GM19035 (cell line): ENCODE results near the gene RAPGEF1.
"Not testable (repeated sequence)": the region's sequence is repeated elsewhere in the genome, so short reads cannot be mapped to it uniquely, and the experiment has no call there.

ENCODE experiments used
- ATAC-seq: cut with Tn5 transposase; IDR thresholded peaks from one replicate; pipeline ENCODE4 v1.9.1; 2021; ENCODE audit not compliant: unreplicated experiment

Gene RAPGEF1

DNA sequence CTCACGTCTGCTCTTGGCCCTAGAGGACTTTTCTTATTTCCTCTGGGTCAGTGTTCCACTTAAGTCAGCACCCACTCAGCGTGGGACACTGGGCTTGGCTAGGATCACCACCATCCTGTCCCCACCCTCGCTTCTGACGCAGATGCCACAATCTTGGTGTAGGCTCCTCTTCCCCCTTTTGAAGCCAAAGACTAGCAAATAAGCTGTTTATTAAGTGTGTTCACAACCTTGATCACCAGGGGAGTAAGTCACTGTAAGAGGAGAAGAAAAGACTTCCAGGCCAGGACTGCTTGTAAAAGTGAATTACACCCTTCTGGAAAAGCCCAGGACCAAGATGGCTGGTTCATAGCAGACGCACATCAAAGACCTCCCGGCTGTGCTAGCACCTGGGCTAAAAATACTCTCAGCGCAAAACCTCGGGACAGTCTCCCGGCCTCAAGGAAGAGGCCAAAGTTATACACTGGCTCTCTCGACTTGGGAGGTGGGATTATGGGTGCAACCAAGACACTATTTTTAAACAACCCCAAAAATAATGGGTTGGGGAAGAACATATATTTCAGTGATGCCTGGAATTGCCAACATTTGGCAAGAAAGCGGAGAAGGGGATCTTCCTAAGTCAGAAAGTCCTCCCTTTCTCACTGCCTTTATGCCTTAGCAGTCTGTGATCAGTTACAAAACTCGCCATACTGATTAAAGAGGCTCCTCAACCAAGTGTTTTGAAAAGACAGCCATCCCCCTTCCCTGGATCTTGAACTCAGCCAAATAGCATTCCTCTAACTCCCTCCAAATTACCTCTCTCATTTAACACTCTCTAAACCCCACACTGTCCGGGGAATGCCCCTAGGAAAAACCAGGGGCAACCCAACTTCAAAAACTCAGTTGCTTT, 69.4 kb downstream of the RAPGEF1 start:
- ATAC-seq: no peak

DNA sequence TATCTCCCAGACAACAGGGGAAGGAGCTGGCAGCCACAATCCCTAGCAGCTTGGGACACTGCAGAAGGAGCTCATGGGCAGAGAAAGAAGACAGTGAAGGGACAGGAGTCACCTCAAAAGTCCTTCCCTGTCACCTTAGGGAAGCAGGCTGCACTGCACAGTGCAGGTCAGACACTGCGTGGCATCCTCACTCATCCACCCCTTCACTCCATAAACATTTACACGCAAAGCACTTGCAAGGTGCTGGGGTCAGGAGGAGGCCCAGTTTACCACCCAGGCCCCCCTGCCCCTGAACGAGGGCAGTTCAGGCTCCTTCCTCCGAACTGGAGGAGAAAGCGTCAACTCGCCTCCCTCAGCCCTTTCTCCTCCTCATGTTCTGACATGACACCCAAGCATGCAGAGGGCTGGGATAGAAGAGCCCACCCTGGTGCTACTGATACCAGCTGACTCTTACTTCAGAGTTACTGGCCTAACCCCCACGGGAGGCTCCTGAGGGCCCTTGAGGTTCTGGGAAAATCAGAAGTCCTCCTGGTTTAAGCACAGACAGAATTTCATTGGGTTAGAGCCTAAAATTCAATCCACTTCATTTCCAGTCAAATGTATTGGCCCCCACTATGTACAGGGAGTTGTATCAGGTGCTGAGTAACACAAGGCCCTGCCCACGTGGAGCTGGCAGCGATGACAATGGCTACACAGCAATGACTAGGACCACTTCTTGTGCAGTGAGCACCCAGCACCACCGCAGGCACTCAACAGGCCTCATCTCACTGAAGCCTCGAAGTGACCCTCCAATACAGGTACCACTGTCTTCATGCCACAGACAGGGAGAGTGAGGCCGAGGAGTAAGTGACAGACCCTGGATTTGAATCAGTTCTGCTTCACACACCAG, 70.4 kb downstream of the RAPGEF1 start:
- ATAC-seq: no peak

DNA sequence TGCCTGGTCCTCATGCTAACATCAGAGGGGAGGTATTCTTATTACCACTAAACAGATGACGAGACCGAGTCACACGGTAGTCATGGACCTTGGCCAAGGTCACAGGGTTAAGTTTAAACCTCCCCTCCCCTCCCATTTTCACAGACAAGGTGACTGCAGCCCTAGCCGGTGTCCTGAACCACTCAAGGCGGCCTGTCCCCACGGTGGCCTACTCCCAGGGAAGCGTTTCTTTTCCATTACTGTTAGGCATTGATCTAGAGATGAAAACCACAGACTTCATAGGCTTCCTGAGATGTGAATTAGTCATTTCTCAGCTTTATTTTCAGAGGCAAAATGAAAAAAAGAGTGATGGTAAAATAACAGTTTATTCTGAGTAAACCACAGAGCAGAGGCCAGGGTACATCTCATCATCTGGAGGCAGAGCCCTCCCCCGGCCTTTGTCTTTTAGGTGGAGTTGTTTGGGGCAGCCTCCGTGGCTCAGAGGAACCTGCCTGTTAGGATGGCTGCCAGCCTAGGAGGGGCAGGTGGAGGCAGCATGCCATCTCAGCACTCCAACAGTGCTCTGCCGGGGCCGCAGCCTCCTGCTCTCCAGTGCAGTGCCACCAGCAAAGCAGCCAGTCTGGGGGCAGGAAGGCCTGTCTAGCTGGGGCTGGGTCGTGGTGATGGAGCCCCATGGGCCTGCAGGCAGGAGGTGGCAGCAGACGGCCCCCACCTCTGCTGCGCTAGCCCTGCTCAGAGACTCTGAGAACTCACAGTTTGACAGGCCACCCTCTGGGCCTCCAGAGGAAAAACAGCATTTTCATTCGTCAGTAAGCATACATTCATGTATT, 71.2 kb downstream of the RAPGEF1 start:
- peak; percentile 50 for ATAC-seq

DNA sequence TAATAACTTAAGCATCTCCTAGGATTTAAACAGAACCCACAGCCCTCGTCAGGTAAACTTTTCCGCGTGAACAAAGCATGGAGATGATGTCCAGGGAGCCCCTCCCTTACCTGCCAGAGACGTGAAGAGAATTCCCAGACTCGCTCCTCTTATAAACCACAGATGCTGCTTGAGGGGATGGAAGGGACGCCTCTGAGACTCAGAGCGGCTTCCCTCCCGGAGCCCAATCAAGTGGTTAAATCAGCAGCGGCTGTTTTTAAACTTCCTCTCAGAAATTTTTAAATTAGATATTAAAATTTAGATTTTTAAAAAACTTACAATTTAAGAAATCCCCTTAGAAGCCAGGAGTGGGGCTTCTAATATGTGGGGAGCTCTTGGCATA, 71.8 kb downstream of the RAPGEF1 start:
- peak; percentile 1 for ATAC-seq

DNA sequence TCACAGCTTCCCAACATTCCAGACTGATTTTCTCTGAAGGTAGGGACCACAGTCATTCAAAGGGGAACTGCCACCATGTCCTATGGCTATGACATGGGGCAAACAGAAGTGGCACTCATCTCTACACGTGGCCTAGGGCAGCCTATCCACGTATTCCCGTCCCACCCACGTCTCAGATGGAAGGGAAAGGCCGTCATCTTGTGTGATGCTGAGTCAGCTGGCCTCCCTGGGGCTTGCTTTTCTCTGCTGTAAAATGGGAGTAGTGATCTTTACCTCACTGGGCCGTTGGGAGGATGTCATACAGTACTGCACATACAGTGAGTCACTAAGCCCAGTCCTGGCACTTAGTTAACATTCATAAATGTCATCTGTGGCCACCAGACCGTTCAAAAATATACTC, 72.3 kb downstream of the RAPGEF1 start:
- no peak for ATAC-seq

DNA sequence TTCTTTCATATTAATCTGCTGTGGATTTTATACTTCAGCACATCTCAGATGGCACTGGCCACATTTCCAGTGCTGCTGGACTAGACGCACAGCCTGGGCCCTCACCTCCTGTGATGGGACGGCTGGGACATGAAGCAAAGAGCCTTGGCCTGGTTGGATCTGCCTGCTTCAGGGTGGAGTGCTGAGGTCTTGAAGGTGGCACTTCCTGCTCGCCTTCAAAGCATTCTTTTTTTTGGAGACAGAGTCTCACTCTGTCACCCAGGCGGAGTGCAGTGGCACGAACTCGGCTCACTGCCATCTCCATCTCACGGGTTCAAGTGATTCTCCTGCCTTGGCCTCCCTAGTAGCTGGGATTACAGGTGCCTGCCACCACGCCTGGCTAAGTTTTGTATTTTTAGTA, 73.1 kb downstream of the RAPGEF1 start:
- no peak for ATAC-seq

DNA sequence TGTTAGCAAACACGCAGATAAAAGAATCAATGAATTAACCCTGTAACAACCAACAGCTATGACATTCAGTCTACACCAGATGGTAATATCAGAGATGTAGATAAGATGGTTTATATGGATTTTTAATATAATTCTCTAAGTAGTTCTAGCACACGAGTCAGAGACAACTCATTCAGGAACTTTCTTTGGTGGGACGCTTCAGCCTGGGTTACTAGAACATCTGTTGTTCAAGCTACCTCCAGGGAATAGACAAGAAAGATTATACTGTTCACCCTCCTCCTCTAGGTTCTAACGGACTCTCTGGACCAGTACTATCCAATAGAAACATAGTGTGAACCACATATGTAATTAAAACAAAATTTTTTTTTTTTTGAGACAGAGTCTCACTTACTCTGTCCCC, 73.8 kb downstream of the RAPGEF1 start:
- no peak for ATAC-seq

DNA sequence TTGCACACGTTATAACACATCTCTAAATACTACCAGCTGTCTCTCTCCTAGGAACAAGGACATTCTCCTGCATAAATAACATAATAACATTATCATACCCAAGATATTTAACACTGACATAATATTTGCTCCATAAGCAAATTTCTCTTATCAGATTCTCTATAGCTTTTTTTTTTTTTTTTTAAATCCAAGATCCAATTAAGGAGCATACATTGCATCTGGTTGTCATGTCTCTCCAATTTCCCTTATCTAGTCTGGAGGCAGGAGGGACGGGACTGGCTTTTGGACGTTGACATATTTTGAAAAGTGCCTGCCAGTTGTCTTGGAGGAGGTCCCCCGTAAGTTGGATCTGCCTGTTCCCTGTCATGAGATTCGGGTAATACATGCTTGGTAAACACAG, 76.6 kb downstream of the RAPGEF1 start:
- ATAC-seq: no peak

DNA sequence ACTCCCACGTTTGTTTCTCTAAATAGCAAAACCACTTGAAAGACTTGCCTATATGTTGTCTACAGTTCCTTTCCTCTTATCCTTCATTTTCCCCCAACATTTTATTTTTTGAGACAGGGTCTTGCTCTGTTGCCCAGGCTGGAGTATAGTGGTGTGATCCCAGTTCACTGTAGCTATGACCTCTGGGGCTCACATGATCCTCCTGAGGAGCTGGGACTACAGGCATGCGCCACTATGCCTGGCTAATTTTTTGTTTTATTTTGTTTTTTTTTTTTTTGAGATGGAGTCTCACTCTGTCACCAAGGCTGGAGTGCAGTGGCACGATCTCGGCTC, 77.6 kb downstream of the RAPGEF1 start:
- not testable (repeated sequence) for ATAC-seq

DNA sequence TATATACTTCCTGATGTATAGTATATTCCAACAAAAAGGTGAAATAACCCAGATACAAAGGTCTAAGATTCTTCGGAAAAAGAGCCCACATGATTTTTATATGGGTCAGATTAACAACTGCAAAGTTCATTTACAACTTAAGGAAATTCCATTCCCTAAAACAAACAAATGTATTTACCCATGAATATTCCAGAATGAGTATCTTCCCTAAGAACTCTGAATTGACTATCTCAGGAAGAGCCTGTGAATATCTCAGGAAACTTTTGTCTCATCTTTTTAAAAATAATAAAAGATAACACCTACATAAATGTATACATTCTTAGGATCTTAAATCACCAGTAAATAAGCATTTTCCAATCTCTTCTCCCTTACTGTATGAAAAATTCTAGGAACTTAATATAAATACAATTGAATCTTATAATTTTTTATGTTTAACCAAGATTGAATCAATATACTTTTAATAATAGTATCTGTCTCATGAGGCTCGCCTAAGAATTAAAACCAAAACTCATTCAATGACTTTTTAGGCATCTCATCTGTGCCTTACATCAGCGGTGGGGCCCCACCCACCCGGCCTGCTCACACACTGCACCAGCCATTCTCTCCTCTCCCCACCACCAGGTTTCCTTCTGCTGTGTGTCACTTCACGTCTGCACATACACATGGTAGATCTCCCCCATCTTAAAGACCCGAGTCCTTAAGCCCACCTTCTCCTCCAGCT, 78.1 kb downstream of the RAPGEF1 start:
- no peak for ATAC-seq

DNA sequence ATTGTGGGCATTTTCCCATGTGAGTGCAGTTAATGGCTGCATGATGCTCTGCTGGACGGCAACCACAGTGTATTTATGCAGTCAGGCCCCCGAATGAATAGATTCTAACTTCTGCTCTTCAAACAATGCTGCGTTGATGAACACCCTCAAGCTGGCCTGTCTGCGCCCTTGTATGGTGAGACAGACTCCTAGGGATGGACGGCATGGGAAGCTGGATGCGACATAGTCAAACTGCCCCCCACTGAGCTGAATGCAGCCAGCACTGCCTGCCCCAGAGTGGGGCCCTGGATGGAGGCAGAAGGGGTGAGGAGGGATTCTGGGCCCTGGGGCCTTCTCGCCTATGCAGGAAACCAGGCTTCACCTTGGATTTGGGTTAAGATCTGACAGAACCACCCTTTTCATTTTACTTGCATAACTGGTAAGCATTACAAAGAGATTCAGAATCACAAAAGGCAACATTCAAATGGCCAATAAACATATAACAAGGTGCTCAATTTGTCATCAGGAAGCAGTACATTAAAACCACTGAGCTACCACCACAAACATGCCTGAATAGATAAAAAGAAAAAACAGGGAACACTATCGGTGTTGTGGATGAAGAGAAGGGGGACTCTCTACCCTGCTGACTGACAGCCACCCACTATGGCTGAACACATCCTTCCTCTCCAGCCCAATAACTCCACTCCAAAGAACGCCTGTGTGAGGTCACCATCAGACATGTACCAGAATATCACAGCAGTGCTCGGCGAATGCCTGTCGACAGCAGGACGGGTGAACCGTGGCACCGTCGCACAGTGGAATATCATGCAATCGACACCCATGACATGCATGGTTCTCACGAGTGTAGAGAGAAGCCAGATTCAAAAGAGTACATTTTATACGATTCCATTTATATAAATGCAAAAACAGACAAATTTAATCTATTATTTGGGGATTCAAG, 79.1 kb downstream of the RAPGEF1 start:
- ATAC-seq: no peak

DNA sequence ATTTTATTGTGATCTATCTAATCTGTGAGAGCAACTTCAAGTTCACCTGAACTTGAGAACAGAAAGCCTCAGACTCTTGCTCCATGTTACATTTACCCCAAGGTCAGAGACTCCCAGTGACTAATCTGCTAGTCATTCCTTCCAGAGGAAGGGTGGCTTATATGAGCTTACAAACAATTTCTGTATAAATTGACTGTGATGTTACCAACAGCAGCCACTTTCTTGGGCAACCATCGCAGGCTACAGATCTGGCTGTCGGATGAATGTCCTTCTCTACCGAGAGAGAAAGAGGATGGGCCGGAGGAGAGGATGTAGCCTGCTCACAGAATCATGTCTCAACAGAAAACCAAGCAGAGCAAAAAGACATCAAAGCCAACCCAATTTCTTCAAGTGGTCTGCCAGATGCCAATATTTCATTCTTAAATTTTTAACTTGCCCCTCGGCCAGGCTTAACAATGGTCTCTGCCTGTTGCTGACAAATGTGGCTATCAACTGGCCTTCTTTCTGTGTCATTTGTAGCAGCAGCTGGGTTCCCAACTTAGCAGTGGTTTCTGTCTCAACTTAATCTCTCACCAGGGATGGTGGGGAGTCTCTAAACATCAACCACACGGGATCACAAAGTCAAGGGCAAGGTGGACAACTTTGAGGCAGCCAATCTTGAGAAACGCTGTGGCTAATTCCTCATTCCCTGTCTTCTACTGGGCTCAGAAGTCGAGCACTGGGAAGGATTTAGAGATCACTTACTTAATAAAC, 81.3 kb downstream of the RAPGEF1 start:
- no peak for ATAC-seq

DNA sequence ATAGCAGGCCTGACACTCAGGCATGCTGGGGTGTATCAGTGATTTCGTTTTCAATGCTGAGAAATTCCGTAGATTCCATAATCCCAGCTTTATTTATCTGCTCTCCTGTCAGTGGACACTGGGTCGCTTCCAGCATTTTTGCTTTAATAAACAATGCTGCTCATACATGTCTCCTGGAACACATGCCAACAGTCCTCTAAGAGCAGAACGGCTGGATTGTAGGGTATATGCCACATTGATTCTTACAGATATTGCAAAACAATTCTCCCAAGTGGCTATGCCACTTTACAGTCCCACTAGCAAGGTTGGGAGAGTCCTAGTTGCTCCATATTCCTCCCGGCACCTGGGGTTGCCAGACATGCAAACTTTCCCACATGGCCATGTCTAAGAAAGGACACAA, 81.9 kb downstream of the RAPGEF1 start:
- ATAC-seq: no peak

DNA sequence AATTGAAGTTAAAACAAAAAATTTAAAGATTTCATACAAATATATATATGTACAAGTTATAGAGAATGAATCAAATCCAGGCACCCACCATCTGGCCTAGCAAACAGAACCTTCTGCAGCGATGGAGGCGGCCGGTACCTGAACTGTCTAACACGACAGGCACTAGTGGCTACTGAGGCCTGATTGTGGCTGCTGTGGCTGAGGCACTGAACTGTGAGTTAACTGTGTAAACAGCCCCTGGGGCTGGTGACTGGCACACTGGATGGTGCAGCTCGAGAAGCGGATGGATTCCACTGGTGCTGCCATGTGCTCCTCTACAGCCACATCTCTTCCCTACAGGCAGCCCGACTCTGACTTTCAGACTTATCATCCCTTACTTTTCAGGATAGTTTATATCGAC, 82.4 kb downstream of the RAPGEF1 start:
- ATAC-seq: no peak

DNA sequence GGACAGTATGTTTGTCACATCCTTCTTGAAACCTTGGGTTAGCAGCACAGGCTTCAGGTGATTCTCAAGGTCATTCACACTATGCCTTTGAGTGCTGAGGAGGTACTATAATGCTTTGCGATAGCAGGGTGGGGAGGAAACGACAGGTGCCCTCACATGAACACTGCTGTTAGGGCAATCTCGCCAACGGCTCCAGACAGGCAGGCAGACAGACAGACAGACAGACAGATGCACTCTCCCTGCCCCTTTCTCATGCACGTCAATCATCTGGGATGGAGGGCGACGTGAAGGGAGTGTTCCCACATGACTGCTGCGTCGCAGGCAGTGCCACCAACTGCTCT, 82.9 kb downstream of the RAPGEF1 start:
- ATAC-seq: peak; percentile 16

DNA sequence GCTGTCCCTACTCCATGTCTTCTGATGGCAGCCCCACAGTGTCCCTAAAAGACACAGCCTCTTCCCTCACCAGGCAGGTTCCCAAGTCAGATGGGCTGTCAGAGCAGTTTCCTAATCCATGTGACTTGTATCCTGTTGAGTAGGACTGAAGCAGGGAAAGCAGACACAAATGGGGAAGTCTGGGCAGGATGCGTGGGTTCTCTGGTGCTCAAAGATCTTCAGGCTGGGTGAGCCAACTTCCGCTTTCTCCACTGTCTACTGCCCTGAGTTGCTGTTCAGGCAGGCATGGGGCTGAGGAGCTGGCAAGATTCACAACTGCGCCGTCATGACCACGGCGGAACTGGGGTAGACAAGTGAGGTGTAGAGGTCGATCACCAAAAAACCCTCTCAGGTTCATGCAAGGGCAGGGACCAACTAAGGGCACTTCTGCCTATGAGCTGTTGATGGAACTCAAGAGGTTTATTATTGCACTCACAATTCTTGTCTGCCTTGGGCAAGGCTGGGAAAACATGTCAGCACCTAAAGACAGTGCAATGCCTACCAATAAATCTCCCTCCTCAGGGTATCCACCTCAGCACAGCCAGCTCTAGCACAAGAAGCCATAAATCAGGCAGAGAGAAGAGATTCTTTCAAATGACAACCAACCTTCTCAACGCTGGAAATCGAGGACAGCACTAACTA, 83.4 kb downstream of the RAPGEF1 start:
- peak; percentile 59 for ATAC-seq

DNA sequence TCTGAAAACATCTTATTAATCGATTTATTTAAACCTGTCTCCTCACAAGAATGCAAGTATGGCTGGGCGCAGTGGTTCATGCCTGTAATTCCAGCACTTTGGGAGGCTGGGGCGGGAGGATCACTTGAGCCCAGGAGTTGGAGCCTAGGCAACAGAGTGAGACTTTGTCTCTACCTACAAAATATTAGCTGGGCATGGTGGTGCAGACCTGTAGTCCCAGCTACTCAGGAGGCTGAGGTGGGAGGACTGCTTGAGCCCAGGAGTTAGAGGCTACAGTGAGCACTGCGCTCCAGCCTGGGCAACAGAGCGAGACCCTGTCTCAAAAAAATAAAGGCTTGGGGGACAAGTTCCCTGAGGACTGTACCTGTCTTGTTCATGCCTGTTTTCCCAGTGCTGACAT, 85.5 kb downstream of the RAPGEF1 start:
- not testable (repeated sequence) for ATAC-seq

DNA sequence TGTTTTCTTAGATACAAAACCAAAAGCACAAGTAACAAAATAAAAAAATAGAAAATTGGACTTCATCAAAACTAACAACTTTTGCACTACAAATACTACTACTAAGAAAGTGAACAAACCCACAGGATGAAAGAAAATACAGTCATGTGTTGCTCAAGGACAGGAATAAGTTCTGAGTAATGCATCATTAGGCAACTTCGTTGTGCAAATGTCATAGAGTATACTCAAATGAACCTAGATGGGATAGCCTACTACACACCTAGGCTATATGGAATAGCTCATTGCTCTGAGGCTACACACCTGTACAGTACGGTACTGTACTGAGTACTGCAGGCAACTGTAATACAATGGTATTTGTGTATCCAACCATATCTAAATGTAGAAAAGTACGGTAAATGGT, 88.3 kb downstream of the RAPGEF1 start:
- ATAC-seq: no peak
